RWPE2 (cell line): ENCODE data around the gene KCNC1.

ENCODE experiments used
- ATAC-seq: fragments of 200-7000 bp; cut with Tn5 transposase; 3 replicates; pipeline ENCODE4 v1.9.1; 2021; ENCODE audit warnings: low read depth
- DNase-seq: peaks from one replicate; pipeline ENCODE4 v3.0.0-alpha.2; 2020; ENCODE audit warnings: low spot score
- H3K27ac ChIP-seq: fragments of 450-650 bp; 2 replicates; pipeline ENCODE4 v1.5.1; 2017; ENCODE audit warnings: mild to moderate bottlenecking; ENCODE audit not compliant: poor library complexity, severe bottlenecking
- H3K27me3 ChIP-seq: fragments of 250-450 bp; sonication (Bioruptor Pico); 2 replicates; pipeline ENCODE4 v1.5.1; 2021; ENCODE audit warnings: mild to moderate bottlenecking, moderate library complexity; ENCODE audit not compliant: insufficient read depth, poor library complexity, severe bottlenecking
- H3K36me3 ChIP-seq: fragments of 250-450 bp; sonication (Bioruptor Pico); 2 replicates; pipeline ENCODE4 v1.5.1; 2020; ENCODE audit warnings: low read depth, mild to moderate bottlenecking, moderate library complexity
- H3K4me1 ChIP-seq: fragments of 250-450 bp; sonication (Bioruptor Pico); 2 replicates; pipeline ENCODE4 v1.5.1; 2021; ENCODE audit warnings: mild to moderate bottlenecking, moderate library complexity; ENCODE audit not compliant: insufficient read depth, poor library complexity, severe bottlenecking
- H3K4me3 ChIP-seq: fragments of 250-450 bp; sonication (Bioruptor Pico); 2 replicates; pipeline ENCODE4 v1.5.1; 2021; ENCODE audit warnings: mild to moderate bottlenecking, moderate library complexity; ENCODE audit not compliant: severe bottlenecking
- H3K9me3 ChIP-seq: fragments of 250-450 bp; sonication (Bioruptor Pico); 2 replicates; pipeline ENCODE4 v1.5.1; 2021; ENCODE audit warnings: mild to moderate bottlenecking, moderate library complexity; ENCODE audit not compliant: severe bottlenecking
- CTCF ChIP-seq: fragments of 450-650 bp; IDR thresholded peaks from one replicate; pipeline ENCODE4 v1.5.1; 2017; ENCODE audit warnings: mild to moderate bottlenecking, moderate library complexity; ENCODE audit not compliant: poor library complexity, severe bottlenecking

The KCNC1 gene

DNA sequence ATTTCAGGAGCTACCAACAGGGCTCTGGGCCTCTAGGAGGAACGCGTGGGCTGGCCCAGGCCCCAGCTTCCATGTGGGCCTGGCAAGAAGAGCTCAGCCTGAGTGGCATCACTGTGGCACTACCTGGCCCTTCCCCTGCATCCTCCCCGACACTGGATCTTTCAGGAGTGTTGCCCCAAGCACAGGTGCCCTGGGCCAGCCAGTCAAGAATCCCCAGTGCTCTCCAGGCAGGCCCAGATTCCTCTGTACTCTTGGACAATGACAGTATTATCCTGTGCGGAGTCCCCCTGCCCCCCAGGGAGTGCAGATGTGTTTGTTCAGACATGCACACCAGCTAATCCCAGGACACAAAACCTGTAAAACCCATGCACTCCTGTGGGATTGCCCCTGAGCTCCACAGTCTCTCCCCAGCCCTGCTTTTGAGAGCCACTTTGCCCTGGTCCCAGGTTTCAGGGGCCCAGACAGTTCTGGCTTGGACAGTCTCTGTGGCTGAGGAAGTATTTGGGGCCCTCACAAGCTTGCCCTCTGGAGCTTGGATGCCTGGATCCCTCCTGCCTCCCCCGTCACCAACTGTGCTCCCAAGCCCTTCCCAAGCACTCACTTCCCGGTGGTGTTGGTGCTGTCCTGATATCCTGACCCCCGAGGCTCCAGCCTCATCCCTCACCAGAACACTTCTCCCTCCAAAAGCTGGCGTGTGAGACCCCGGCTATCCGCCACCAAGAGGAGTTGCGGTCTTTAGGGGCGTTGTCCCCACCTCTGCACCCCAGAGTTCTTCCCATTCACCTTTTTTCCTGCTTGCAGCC lies 39.9 kb downstream of the KCNC1 start:
- H3K9me3 ChIP-seq, result no peaks in the 10 kb centered on the region
- H3K4me1 ChIP-seq, result no peaks in the 10 kb centered on the region
- H3K27me3 ChIP-seq, result no peaks in the 10 kb centered on the region
- no peak for TF ChIP-seq CTCF
- peak; percentile 51 for DNase-seq
- no peak overlapping the region for H3K27ac ChIP-seq
- H3K36me3 ChIP-seq, result no peaks in the 10 kb centered on the region
- H3K4me3 ChIP-seq, result no peak overlapping the region
- ATAC-seq, result peak; percentile 20; the same call in 1 of the 3 replicates

DNA sequence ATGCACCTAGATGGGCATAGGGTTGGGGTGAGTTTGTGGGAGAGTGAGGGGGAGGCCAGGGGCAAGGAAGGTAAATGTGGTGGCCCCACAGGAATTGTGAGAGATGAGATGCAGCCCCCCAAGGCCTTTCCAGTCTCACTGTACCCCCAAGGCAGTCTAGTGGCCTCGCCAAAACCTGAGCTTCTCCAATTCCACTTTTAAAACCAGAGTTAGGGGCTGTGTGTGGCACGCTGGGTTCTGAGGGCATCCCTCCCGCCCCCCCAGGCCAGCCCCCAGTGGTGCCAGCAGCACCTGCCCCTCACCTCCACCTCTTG lies 40.4 kb downstream of the KCNC1 start:
- TF ChIP-seq CTCF, result no peak
- H3K9me3 ChIP-seq, result no peaks in the 10 kb centered on the region
- no peak for ATAC-seq

GRCh38 chr11:17775507-17776211 lies 41.1 kb downstream of the KCNC1 start:
- no peaks in the 10 kb centered on the region for H3K4me1 ChIP-seq
- H3K9me3 ChIP-seq, result no peaks in the 10 kb centered on the region
- DNase-seq, result no peak
- no peaks in the 10 kb centered on the region for H3K27me3 ChIP-seq
- no peak overlapping the region for H3K4me3 ChIP-seq
- no peak for ATAC-seq
- no peaks in the 10 kb centered on the region for H3K36me3 ChIP-seq
- TF ChIP-seq CTCF, result no peak
- H3K27ac ChIP-seq, result no peak overlapping the region

More for the DNA sequence above, 40.4 kb downstream of the KCNC1 start:
- no peaks in the 10 kb centered on the region for H3K36me3 ChIP-seq
- no peak for DNase-seq
- H3K4me3 ChIP-seq, result no peak overlapping the region
- no peak overlapping the region for H3K27ac ChIP-seq
- no peaks in the 10 kb centered on the region for H3K27me3 ChIP-seq
- H3K4me1 ChIP-seq, result no peaks in the 10 kb centered on the region

GRCh38 chr11:17776212-17776875 lies 41.8 kb downstream of the KCNC1 start:
- H3K27me3 ChIP-seq, result no peaks in the 10 kb centered on the region
- H3K9me3 ChIP-seq, result no peaks in the 10 kb centered on the region
- H3K4me1 ChIP-seq, result no peaks in the 10 kb centered on the region
- DNase-seq (no peak), ATAC-seq (no peak)
- no peak for TF ChIP-seq CTCF
- no peak overlapping the region for H3K27ac ChIP-seq
- no peaks in the 10 kb centered on the region for H3K36me3 ChIP-seq
- no peak overlapping the region for H3K4me3 ChIP-seq
